GM12864 (cell line): ENCODE data around the gene PPP1R9B.

Experiments used
- DNase-seq: peaks from one replicate; pipeline ENCODE4 v3.0.0-alpha.2; 2011; ENCODE audit warnings: low read depth
- H3K4me3 ChIP-seq: 2 replicates; pipeline ENCODE4 v1.5.1; 2011; ENCODE audit warnings: mild to moderate bottlenecking, low read depth, low read length, control low read depth
- CTCF ChIP-seq: IDR thresholded peaks from 2 replicates; pipeline ENCODE4 v1.5.1; 2011; ENCODE audit warnings: low read depth, mild to moderate bottlenecking, moderate library complexity, low read length, control low read depth, inconsistent platforms; ENCODE audit errors: missing control alignments

Gene PPP1R9B

GRCh38 chr17:50118828-50119218 is 31.7 kb downstream of the PPP1R9B start:
- no peak overlapping the region for H3K4me3 ChIP-seq
- no peak for TF ChIP-seq CTCF
- no peak for DNase-seq

DNA sequence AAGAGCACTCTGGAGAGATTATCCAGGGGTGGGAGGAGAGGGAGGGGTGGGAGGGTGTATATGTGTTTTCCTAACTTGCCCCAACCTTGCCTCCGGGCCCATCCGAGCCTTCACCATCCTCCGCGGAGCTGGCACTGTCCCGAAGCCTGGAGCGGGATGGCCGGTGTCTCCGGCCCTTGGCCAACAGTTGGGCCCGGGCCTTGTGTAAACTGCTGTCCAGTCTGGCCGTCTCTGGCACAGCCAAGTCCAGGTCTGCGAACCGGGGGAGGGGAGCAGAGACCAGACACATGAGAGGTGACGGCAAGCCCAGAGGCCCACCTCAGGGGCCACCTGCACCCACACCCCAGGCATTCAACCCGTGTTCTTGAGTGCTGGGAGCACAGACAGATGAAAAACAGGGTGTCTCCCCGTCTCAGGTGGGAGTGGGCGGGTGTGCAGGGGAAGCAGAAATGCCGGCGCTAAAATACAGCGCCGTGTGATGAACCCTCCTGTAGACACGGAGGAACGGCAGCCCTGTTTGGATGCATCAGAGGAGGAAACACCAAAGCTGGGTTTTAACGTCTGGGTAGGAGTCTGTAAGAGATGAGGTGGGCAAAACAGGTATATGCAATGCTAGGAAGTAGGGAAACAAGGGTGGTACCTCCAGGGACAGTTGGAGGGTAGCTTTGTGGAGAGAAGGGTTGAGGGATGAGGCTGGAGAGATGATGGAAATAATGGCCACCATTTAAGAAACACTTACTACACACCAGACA is 32.2 kb downstream of the PPP1R9B start:
- TF ChIP-seq CTCF: no peak
- no peak overlapping the region for H3K4me3 ChIP-seq
- no peak for DNase-seq

GRCh38 chr17:50117202-50118051 is 33.0 kb downstream of the PPP1R9B start:
- peak; percentile 55 for TF ChIP-seq CTCF
- no peak for DNase-seq
- H3K4me3 ChIP-seq: no peak overlapping the region

GRCh38 chr17:50115756-50116155 is 34.7 kb downstream of the PPP1R9B start:
- no peak for DNase-seq
- no peak for TF ChIP-seq CTCF
- no peak overlapping the region for H3K4me3 ChIP-seq

DNA sequence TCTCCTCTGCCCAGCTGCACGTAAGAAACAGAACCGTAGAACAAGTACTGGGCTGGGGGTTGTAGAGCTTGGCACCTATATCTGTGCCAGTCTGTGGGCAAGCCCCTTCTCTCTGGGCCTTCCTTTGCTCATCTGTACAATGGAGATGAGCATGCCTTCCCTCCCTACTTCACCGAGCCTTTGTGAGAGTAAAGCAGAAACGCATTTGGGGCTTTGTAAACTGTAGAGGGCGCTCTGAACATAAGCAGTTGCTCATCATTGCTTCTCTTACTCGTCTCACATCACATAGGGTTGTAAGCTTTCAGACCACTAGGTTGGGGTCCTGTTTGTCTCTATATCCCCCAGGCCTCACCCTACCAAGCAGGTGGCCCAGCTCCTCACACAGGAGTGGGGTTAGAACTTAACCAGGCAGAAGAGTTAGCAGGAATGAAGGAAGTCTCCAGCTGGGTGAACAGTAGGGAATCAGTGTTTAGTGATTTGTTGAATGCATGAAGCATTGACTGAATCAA is 35.6 kb downstream of the PPP1R9B start:
- TF ChIP-seq CTCF: peak; percentile 83
- H3K4me3 ChIP-seq: no peak overlapping the region
- no peak for DNase-seq

- no peak for TF ChIP-seq CTCF
- no peak for DNase-seq
- no peak overlapping the region for H3K4me3 ChIP-seq
These were observed 36.1 kb downstream of the PPP1R9B start for GRCh38 chr17:50114401-50114800.
